BE2C (cell line): ENCODE data around the gene AMER1.

ENCODE experiments used
- DNase-seq: peaks from one replicate; pipeline ENCODE4 v3.0.0-alpha.2; 2020
- H3K27me3 ChIP-seq: fragments of 250-450 bp; sonication (Bioruptor Pico); 2 replicates; pipeline ENCODE4 v1.5.1; 2020; ENCODE audit warnings: mild to moderate bottlenecking
- H3K36me3 ChIP-seq: fragments of 250-450 bp; sonication (Bioruptor Pico); 2 replicates; pipeline ENCODE4 v1.5.1; 2020; ENCODE audit warnings: mild to moderate bottlenecking
- H3K4me1 ChIP-seq: fragments of 250-450 bp; sonication (Bioruptor Pico); 2 replicates; pipeline ENCODE4 v1.5.1; 2020
- H3K4me3 ChIP-seq: 2 replicates; pipeline ENCODE4 v1.5.1; 2011; ENCODE audit warnings: low read depth, low read length
- H3K9me3 ChIP-seq: fragments of 250-450 bp; sonication (Bioruptor Pico); 2 replicates; pipeline ENCODE4 v1.5.1; 2020
- TF ChIP-seq, protein P1 (sequence below): IDR thresholded peaks from 2 replicates; pipeline ENCODE4 v1.5.1; 2012; ENCODE audit warnings: mild to moderate bottlenecking, low read depth, low read length

Gene AMER1

DNA sequence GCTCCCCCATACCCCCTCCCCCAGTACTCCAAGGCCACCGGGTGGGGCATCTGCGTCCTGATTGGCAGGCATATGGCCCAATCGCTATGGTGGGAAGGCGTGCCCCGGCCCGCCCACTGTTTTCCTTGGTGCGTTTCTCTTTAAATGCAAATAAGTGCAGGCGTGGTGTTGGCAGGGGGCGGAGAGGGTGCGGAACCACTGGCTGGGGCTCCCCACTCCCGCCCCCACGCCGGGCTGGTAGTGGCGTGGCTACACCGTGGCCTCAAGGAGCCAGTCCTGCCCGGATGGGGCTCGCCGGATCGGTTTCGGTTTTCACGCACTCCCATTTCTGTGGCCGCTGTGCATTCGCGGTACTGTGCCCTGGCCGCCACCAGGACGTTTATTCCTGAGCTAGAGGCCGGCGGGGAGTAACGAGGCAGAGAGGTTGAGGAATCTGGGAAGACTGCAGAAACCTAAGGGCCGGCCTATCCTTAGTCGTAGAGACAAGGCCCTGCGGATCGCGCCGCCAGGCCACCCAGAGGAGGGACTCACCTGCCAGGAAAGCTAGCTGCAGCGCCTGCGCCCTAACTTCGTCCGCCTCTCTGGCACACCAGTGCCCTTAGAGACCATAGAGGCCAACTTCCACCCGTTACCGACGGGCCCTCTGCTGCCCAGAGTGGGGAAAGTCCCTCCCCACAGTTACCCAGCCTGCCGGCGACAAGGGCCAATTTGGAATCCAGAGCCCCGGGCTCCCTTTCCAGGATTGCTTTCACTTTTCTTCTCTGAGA lies 410 bp upstream of the AMER1 start:
- TF ChIP-seq, protein P1, sequence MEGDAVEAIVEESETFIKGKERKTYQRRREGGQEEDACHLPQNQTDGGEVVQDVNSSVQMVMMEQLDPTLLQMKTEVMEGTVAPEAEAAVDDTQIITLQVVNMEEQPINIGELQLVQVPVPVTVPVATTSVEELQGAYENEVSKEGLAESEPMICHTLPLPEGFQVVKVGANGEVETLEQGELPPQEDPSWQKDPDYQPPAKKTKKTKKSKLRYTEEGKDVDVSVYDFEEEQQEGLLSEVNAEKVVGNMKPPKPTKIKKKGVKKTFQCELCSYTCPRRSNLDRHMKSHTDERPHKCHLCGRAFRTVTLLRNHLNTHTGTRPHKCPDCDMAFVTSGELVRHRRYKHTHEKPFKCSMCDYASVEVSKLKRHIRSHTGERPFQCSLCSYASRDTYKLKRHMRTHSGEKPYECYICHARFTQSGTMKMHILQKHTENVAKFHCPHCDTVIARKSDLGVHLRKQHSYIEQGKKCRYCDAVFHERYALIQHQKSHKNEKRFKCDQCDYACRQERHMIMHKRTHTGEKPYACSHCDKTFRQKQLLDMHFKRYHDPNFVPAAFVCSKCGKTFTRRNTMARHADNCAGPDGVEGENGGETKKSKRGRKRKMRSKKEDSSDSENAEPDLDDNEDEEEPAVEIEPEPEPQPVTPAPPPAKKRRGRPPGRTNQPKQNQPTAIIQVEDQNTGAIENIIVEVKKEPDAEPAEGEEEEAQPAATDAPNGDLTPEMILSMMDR = peak; percentile 35
- Histone ChIP-seq H3K36me3 (no peaks in the 10 kb centered on the region), H3K9me3 (no peaks in the 10 kb centered on the region), H3K4me3 (peak overlapping the region; percentile 65), H3K27me3 (no peaks in the 10 kb centered on the region), H3K4me1 (peaks cover 3% of the 10 kb centered on the region; the same call in 1 of the 2 replicates)
- DNase-seq = peak; percentile 89

DNA sequence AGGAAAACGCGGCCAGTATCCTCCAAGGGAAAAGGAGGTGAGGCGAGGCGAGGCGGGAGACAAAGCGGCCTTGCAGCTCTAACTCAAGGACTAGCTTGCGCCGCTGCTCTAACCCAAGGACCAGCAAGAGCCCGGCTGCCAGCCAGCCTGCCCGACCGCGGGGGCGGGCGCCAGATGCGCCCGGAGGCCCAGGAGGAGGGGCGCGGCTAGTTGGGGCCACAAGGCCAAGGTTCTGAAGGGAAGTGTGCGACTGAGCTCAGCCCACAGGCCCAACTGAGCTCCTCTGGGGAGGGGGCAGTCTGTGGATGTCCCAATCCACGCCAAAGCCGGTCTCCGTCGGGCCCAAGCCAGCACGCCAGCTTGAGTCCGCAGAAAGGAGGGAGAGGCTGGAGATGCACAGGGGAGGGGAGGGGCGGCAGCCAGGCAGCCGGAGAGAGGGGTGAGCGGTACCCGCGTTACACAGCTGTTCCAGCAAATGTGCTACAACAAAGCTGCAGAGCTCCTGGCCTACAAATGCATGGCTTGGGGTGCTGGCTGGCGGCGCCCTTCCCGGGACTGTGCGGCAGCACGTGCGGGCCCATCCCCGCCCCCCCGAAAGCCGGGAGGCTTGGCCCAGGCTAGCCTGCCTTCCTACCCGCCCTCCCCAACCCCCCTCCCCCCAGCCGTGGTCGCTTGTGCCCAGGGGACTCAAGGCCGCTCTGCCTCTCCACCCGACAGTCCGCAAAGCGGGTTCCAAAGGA lies 637 bp downstream of the AMER1 start:
- TF ChIP-seq, protein P1 = no peak
- H3K27me3 ChIP-seq = no peaks in the 10 kb centered on the region
- DNase-seq = peak; percentile 45
- no peaks in the 10 kb centered on the region for H3K9me3 ChIP-seq
- peak overlapping the region; percentile 65 for H3K4me3 ChIP-seq
- no peaks in the 10 kb centered on the region; the same call in 1 of the 2 replicates for H3K36me3 ChIP-seq
- H3K4me1 ChIP-seq = peaks cover 3% of the 10 kb centered on the region; the same call in 1 of the 2 replicates

DNA sequence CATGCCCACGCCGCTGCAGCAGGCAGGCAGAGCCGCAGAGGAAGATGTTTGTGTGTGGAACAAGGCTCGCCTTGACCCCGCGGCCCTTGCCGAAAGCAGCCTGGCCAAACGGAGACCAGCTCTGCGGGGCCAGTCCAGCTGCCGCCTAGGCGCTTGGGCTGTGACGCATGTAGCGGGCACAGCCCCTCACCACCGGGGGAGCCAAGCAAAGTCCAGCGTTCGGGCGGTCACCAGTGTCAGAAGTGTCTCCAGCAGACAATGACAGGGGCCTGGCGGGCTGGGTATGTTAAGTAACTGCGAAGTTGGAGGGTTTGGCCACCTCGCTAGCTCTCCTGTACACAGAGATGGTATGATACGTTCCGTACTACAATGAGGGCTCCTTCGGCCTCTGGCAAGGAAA lies 1.3 kb downstream of the AMER1 start:
- peak; percentile 20 for DNase-seq
- no peaks in the 10 kb centered on the region for H3K27me3 ChIP-seq

DNA sequence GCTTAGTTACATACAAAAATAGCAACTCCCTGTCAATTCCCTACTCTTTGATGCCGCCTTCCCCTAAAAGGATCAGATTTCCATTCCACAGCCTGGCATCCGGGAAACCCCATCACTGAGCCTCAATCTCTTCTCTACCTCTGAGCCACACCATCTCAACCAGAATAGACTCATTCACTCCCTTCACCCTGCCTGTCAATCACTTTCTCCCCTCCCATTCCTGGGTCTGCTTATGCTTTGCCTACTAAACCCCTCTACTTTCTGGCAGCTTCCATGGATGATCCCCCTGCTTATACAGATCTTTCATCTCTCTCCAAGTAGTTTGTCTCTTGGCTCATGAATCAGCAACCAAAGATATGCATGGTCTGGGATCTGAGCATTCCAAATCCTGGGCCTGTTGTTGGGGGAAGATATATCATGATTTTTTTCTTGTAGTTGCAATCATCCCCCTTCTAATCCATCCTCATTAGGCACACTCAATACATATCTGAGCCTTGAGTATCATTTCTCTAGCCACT lies 2.6 kb downstream of the AMER1 start:
- H3K4me1 ChIP-seq = peaks cover 3% of the 10 kb centered on the region; the same call in 1 of the 2 replicates
- no peak for DNase-seq
- TF ChIP-seq, protein P1 = no peak

More for the DNA sequence above, 1.3 kb downstream of the AMER1 start:
- Histone ChIP-seq H3K36me3 (no peaks in the 10 kb centered on the region; the same call in 1 of the 2 replicates), H3K4me1 (peaks cover 3% of the 10 kb centered on the region; the same call in 1 of the 2 replicates), H3K9me3 (no peaks in the 10 kb centered on the region), H3K4me3 (peak overlapping the region; percentile 65)
- TF ChIP-seq, protein P1 = no peak

DNA sequence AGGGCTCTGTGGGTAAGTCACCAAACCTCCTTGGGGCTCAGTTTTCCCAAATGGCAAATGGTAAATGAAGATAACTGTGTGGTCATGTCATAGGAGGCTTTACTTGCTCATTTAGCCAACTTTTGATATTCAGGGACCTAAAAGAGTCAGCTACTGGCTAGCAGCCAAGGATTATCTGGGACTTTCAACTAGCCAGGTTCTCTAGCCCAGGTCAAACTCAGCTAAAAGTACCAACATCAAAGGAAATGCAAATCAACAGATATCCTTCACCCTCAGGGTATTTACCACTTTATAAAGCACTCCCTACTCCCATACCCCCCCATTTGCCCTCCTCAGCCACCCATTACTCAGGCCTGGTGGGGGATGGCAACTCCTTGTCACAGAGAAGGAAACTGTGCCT lies 7.5 kb downstream of the AMER1 start:
- Histone ChIP-seq H3K27me3 (no peaks in the 10 kb centered on the region), H3K4me3 (no peak overlapping the region), H3K4me1 (peaks cover 3% of the 10 kb centered on the region; the same call in 1 of the 2 replicates), H3K9me3 (no peaks in the 10 kb centered on the region), H3K36me3 (no peaks in the 10 kb centered on the region; the same call in 1 of the 2 replicates)
- TF ChIP-seq, protein P1 = no peak
- no peak for DNase-seq

More for the DNA sequence above, 2.6 kb downstream of the AMER1 start:
- H3K36me3 ChIP-seq = no peaks in the 10 kb centered on the region; the same call in 1 of the 2 replicates
- no peak overlapping the region for H3K4me3 ChIP-seq
- no peaks in the 10 kb centered on the region for H3K27me3 ChIP-seq
- H3K9me3 ChIP-seq = no peaks in the 10 kb centered on the region
